PC-9 (cell line): ENCODE measurements around the gene MGLL.

Source experiments
- CTCF ChIP-seq: fragments of 200-600 bp; sonication (generic); conservative IDR thresholded peaks from 2 replicates; pipeline ENCODE4 v1.6.1; 2017; ENCODE audit warnings: mixed run types, antibody characterized with exemption, mild to moderate bottlenecking, moderate library complexity
- EZH2 ChIP-seq: fragments of 200-600 bp; sonication (generic); IDR thresholded peaks from 2 replicates; pipeline ENCODE4 v1.8.0; 2017; ENCODE audit warnings: antibody characterized with exemption, low read depth

GRCh38 chr3:127639173-127640041, 182.9 kb downstream of the MGLL start:
- no peak for TF ChIP-seq CTCF
- TF ChIP-seq EZH2, result no peak
